AML-193 (cell line): Measurements from ENCODE around the gene ATOX1.
"Not testable (repeated sequence)": the region's sequence is repeated elsewhere in the genome, so short reads cannot be mapped to it uniquely, and the experiment has no call there.

ENCODE experiments used
- DNase-seq, 2 experiments: peaks; one replicate each; lab custom pipeline; 2025; lab: John Stamatoyannopoulos, UW

ATOX1 gene

GRCh38 chr5:151733358-151734063 lies 24.9 kb downstream of the ATOX1 start:
- DNase-seq, result no peak

GRCh38 chr5:151730381-151730780 lies 28.1 kb downstream of the ATOX1 start:
- DNase-seq, result no peak

GRCh38 chr5:151729597-151729996 lies 28.8 kb downstream of the ATOX1 start:
- DNase-seq, result not testable (repeated sequence)

GRCh38 chr5:151724360-151724759 lies 34.1 kb downstream of the ATOX1 start:
- no peak for DNase-seq

GRCh38 chr5:151722546-151722945 lies 35.9 kb downstream of the ATOX1 start:
- DNase-seq, result peak; percentile 50 to 57

GRCh38 chr5:151721812-151722391 lies 36.5 kb downstream of the ATOX1 start:
- no peak for DNase-seq

GRCh38 chr5:151721087-151721646 lies 37.3 kb downstream of the ATOX1 start:
- peak; percentile 42 to 49 for DNase-seq

GRCh38 chr5:151720215-151720614 lies 38.2 kb downstream of the ATOX1 start:
- DNase-seq, result peak; percentile 69

- peak; percentile 37 to 68 for DNase-seq
These were observed 39.0 kb downstream of the ATOX1 start for GRCh38 chr5:151719228-151720000.

- DNase-seq, result no peak
These were observed 39.8 kb downstream of the ATOX1 start for GRCh38 chr5:151718646-151719045.

GRCh38 chr5:151718153-151718552 lies 40.3 kb downstream of the ATOX1 start:
- DNase-seq, result no peak

- DNase-seq, result no peak
These were observed 41.0 kb downstream of the ATOX1 start for GRCh38 chr5:151717416-151717815.

GRCh38 chr5:151709109-151709735 lies 49.2 kb downstream of the ATOX1 start:
- DNase-seq, result no peak

- DNase-seq, result peak in 1 of 2 experiments; percentile 2
These were observed 50.3 kb downstream of the ATOX1 start for GRCh38 chr5:151708126-151708525.

GRCh38 chr5:151707567-151707966 lies 50.9 kb downstream of the ATOX1 start:
- DNase-seq, result no peak

GRCh38 chr5:151706906-151707305 lies 51.5 kb downstream of the ATOX1 start:
- no peak for DNase-seq

- DNase-seq, result no peak
These were observed 54.7 kb downstream of the ATOX1 start for GRCh38 chr5:151703780-151704179.

- DNase-seq, result no peak
These were observed 55.2 kb downstream of the ATOX1 start for GRCh38 chr5:151703227-151703626.

GRCh38 chr5:151700820-151701219 lies 57.6 kb downstream of the ATOX1 start:
- DNase-seq, result no peak

- DNase-seq, result no peak
These were observed 58.1 kb downstream of the ATOX1 start for GRCh38 chr5:151700296-151700695.

- DNase-seq, result no peak
These were observed 59.1 kb downstream of the ATOX1 start for GRCh38 chr5:151699071-151699901.
